Fibroblast of mammary gland (primary cell): ENCODE results near the gene DNAH1.
"Not testable (repeated sequence)": the region's sequence is repeated elsewhere in the genome, so short reads cannot be mapped to it uniquely, and the experiment has no call there.

ENCODE experiments used
- DNase-seq: peaks from one replicate; pipeline ENCODE4 v3.0.0-alpha.2; 2010; ENCODE audit warnings: low read depth
- H3K4me3 ChIP-seq: 2 replicates; pipeline ENCODE4 v1.5.1; 2011; ENCODE audit warnings: low read depth, mild to moderate bottlenecking, low read length, moderate library complexity; ENCODE audit not compliant: control insufficient read depth
- CTCF ChIP-seq: conservative IDR thresholded peaks from 2 replicates; pipeline ENCODE4 v1.5.1; 2011; ENCODE audit warnings: low read depth, low read length, inconsistent platforms; ENCODE audit not compliant: control insufficient read depth, insufficient read depth

The DNAH1 gene

GRCh38 chr3:52315977-52316764 is at the start of gene DNAH1:
Gene DNAH1 (plus strand): TSS chr3:52316319. CDS start chr3:52322443, 6,124 bp downstream.
- no peak for DNase-seq
- no peak for TF ChIP-seq CTCF
- H3K4me3 ChIP-seq, result no peak within 1 kb of the TSS

- no peak for DNase-seq
- H3K4me3 ChIP-seq, result no peak overlapping the region
- no peak for TF ChIP-seq CTCF
Observed at GRCh38 chr3:52268036-52268435, 48.1 kb upstream of the DNAH1 start.

GRCh38 chr3:52269776-52270175 is 46.3 kb upstream of the DNAH1 start:
- H3K4me3 ChIP-seq, result no peak overlapping the region
- no peak for DNase-seq
- TF ChIP-seq CTCF, result no peak

- H3K4me3 ChIP-seq, result no peak overlapping the region
- DNase-seq, result no peak
- no peak for TF ChIP-seq CTCF
Observed at GRCh38 chr3:52270252-52270754, 45.8 kb upstream of the DNAH1 start.

- DNase-seq, H3K4me3 ChIP-seq: not testable (repeated sequence)
Observed at GRCh38 chr3:52272172-52272571, 43.9 kb upstream of the DNAH1 start.

- TF ChIP-seq CTCF, result no peak
- H3K4me3 ChIP-seq, result no peak overlapping the region
- DNase-seq, result no peak
Observed at GRCh38 chr3:52272831-52273230, 43.3 kb upstream of the DNAH1 start.

- H3K4me3 ChIP-seq, DNase-seq: not testable (repeated sequence)
Observed at GRCh38 chr3:52274781-52275180, 41.3 kb upstream of the DNAH1 start.
